ENCODE results near the gene CSMD2.

DNA sequence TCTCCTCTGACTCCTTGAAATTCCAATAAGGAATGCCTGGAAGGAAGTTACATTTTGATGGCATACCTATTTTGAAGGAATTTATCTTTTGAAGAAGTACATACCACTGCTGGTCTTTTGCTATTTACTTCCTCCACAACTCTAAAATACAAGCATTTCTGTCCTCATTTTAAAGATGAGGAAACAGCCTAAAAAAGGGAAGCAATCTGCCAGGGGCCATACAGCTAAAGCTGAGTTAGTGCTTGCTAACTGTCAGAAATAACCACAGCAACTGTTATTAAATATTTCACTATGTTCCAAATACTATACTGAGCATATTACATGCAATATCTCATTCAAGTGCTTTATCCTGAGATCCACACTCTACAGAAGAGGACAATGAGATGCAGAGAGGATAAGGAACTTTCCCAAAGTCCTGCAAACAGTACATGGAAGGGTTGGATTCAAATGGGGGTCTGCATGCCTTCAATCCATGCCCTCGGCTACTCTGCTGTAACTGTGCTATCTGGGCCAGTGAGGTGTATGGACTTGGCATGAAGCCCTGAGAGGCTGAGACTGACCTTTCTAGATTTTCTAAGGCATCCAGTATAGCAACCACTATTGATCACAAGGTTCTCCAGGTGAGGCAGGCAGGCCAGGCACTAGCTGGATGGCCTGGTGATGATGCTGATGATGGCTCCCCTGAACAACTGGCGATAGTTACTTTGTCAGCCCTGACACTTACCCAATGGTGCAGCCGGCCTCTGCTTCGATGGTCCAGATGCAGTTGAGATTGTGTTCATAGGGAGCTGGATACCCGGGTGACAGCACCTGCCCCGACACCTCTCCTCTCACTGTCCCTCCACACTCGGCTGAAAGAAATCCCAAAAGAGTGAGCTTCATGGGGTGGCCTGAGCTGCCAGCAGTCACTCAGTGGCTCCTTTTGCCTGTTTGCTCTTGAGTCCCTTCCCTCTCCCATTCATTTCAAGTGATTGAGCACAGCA lies 472.5 kb downstream of the CSMD2 start:
- TF ChIP-seq, protein P1, sequence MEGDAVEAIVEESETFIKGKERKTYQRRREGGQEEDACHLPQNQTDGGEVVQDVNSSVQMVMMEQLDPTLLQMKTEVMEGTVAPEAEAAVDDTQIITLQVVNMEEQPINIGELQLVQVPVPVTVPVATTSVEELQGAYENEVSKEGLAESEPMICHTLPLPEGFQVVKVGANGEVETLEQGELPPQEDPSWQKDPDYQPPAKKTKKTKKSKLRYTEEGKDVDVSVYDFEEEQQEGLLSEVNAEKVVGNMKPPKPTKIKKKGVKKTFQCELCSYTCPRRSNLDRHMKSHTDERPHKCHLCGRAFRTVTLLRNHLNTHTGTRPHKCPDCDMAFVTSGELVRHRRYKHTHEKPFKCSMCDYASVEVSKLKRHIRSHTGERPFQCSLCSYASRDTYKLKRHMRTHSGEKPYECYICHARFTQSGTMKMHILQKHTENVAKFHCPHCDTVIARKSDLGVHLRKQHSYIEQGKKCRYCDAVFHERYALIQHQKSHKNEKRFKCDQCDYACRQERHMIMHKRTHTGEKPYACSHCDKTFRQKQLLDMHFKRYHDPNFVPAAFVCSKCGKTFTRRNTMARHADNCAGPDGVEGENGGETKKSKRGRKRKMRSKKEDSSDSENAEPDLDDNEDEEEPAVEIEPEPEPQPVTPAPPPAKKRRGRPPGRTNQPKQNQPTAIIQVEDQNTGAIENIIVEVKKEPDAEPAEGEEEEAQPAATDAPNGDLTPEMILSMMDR (conservative IDR thresholded peaks at IDR 0.05; ENCODE audit: low read depth, low read length): no peak
- no peak for TF ChIP-seq POLR2A (IDR thresholded peaks at IDR 0.05; ENCODE audit: low read depth, low read length)
- TF ChIP-seq RAD21 (IDR thresholded peaks at IDR 0.05; ENCODE audit: low read length): no peak
- no peak for TF ChIP-seq MXI1 (IDR thresholded peaks at IDR 0.05; ENCODE audit: borderline replicate concordance, low read depth, low read length)
- no peak for TF ChIP-seq BHLHE40 (IDR thresholded peaks at IDR 0.05; ENCODE audit: low read depth, low read length)
- TF ChIP-seq RCOR1 (IDR thresholded peaks at IDR 0.05; ENCODE audit: insufficient replicate concordance, low read length): no peak
- no peak for TF ChIP-seq RFX5 (IDR thresholded peaks at IDR 0.05; ENCODE audit: low read depth, low read length)
- TF ChIP-seq, protein P2, sequence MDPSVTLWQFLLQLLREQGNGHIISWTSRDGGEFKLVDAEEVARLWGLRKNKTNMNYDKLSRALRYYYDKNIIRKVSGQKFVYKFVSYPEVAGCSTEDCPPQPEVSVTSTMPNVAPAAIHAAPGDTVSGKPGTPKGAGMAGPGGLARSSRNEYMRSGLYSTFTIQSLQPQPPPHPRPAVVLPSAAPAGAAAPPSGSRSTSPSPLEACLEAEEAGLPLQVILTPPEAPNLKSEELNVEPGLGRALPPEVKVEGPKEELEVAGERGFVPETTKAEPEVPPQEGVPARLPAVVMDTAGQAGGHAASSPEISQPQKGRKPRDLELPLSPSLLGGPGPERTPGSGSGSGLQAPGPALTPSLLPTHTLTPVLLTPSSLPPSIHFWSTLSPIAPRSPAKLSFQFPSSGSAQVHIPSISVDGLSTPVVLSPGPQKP (IDR thresholded peaks at IDR 0.05; ENCODE audit: borderline replicate concordance, low read depth, low read length): no peak
- no peak for TF ChIP-seq CHD1 (IDR thresholded peaks at IDR 0.05; ENCODE audit: low read depth, low read length)
- TF ChIP-seq SMC3 (IDR thresholded peaks at IDR 0.05; ENCODE audit: low read depth, low read length): no peak
- no peak for TF ChIP-seq CEBPB (IDR thresholded peaks at IDR 0.05; ENCODE audit: low read depth, low read length)
- TF ChIP-seq USF2 (IDR thresholded peaks at IDR 0.05; ENCODE audit: low read depth, low read length): no peak
- no peak for TF ChIP-seq FOS (IDR thresholded peaks at IDR 0.05; ENCODE audit: low read depth, low read length)
- no peak for TF ChIP-seq NFE2L2 (IDR thresholded peaks at IDR 0.05; ENCODE audit: low read depth, low read length)
